ENCODE results near the gene CSNK1G2. TPM values are rescaled to one million over a fixed set of nuclear protein-coding genes. Genes with fewer than 3 reads are reported as not detected.

The CSNK1G2 gene
- total RNA-seq, 1 experiment from 2014 or later = 126 TPM

DNA sequence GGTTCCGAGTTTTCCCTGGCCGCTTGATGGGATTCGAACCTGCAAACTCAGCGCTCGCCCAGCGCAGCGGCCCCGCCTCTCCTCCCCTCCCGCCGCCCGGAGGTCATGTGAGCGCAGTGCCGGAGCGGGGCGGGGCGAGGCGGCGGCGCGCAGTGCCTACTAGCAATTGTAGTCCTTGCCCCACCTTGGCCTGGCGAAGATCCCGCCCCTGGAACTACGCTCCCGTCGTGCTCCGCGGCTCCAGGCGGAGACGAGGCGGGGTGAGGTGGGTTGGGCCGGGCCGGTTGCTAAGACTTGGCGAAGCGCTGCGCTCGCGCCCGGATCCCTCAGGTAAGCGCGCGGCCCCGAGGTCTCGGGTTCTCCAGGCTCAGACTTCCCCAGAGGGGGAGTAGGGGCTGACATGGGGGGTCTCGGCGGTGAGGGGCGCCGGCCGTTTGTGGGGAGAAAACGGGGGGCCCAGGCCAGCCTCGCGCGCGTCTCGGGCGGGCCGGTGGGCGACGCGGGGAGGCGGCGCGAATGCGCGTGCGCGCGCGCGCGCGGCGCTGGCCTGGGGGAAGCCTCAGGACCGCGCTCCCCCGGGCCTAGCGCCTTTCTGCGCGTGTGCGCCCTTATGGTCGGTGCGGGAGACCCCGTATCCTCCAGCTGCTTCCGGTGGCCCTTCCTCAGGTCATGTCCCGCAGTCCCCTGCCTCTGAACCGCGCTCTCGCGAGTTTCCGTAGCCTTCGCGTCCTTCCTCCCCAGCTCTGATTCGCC lies 35.7 kb upstream of the CSNK1G2 start, which contains the start of the genes ADAT3 and SCAMP4:
Gene ADAT3 (plus strand): TSS at position 290 of the 753 bp plus-strand sequence. CDS start 6,649 bp downstream, outside the sequence.
Gene SCAMP4 (plus strand): TSS at position 290 of the 753 bp plus-strand sequence. CDS start 9,621 bp downstream, outside the sequence.
- POLR2A ChIA-PET = interaction anchor here (0.7 to 1.4 kb wide), 4 partner anchors 10 to 137 kb away, joined by 3 read pairs; no protein-coding TSS in a partner anchor
- H3K36me3 Mint-ChIP-seq = no peaks in the 10 kb centered on the region
- peak within 1 kb of the TSS; percentile 95 for H3K27ac Mint-ChIP-seq
- H3K27me3 Mint-ChIP-seq (ENCODE audit: low read depth) = no peaks in the 10 kb centered on the region
- H3K9me3 Mint-ChIP-seq = no peaks in the 10 kb centered on the region
- peaks cover 17% of the 10 kb centered on the region for H3K4me1 Mint-ChIP-seq
- DNase-seq (ENCODE audit: low spot score) (peak; percentile 100), ATAC-seq (peak; percentile 96)
- H3K4me3 Mint-ChIP-seq = peak within 1 kb of the TSS; percentile 80
- CTCF ChIA-PET = interaction anchor here (0.6 to 2.2 kb wide), 12 partner anchors 23 to 258 kb away, joined by 3 to 11 read pairs (median 4); no protein-coding TSS in a partner anchor
- no peak for TF ChIP-seq ZNF138 (CRISPR knock-in tag; conservative IDR thresholded peaks at IDR 0.05)
- TF ChIP-seq NR2C2 (CRISPR knock-in tag; IDR thresholded peaks at IDR 0.05) = peak; percentile 96
- TF ChIP-seq ATF1 (CRISPR knock-in tag; IDR thresholded peaks at IDR 0.05) = no peak
- no peak for TF ChIP-seq ZBTB21 (CRISPR knock-in tag; IDR thresholded peaks at IDR 0.05; ENCODE audit: borderline replicate concordance)
- TF ChIP-seq, protein P1, sequence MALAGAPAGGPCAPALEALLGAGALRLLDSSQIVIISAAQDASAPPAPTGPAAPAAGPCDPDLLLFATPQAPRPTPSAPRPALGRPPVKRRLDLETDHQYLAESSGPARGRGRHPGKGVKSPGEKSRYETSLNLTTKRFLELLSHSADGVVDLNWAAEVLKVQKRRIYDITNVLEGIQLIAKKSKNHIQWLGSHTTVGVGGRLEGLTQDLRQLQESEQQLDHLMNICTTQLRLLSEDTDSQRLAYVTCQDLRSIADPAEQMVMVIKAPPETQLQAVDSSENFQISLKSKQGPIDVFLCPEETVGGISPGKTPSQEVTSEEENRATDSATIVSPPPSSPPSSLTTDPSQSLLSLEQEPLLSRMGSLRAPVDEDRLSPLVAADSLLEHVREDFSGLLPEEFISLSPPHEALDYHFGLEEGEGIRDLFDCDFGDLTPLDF (CRISPR knock-in tag; IDR thresholded peaks at IDR 0.05) = no peak
- TF ChIP-seq, protein P2, sequence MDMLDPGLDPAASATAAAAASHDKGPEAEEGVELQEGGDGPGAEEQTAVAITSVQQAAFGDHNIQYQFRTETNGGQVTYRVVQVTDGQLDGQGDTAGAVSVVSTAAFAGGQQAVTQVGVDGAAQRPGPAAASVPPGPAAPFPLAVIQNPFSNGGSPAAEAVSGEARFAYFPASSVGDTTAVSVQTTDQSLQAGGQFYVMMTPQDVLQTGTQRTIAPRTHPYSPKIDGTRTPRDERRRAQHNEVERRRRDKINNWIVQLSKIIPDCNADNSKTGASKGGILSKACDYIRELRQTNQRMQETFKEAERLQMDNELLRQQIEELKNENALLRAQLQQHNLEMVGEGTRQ (CRISPR knock-in tag; IDR thresholded peaks at IDR 0.05) = peak; percentile 97
- no peak for TF ChIP-seq RORB (CRISPR knock-in tag; IDR thresholded peaks at IDR 0.05)
- no peak for TF ChIP-seq MXD4 (CRISPR knock-in tag; IDR thresholded peaks at IDR 0.05; ENCODE audit: borderline replicate concordance)
- TF ChIP-seq TEAD1 (CRISPR knock-in tag; IDR thresholded peaks at IDR 0.05) = peak; percentile 90
- TF ChIP-seq, protein P3, sequence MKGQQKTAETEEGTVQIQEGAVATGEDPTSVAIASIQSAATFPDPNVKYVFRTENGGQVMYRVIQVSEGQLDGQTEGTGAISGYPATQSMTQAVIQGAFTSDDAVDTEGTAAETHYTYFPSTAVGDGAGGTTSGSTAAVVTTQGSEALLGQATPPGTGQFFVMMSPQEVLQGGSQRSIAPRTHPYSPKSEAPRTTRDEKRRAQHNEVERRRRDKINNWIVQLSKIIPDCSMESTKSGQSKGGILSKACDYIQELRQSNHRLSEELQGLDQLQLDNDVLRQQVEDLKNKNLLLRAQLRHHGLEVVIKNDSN (CRISPR knock-in tag; IDR thresholded peaks at IDR 0.05) = peak; percentile 97
- TF ChIP-seq GRHL2 (CRISPR knock-in tag; IDR thresholded peaks at IDR 0.05; ENCODE audit: insufficient replicate concordance, severe bottlenecking) = no peak
- TF ChIP-seq ZNF671 (CRISPR knock-in tag; IDR thresholded peaks at IDR 0.05) = no peak
- no peak for TF ChIP-seq NR3C1 (CRISPR knock-in tag; conservative IDR thresholded peaks at IDR 0.05; ENCODE audit: low read depth)
- TF ChIP-seq, protein P4, sequence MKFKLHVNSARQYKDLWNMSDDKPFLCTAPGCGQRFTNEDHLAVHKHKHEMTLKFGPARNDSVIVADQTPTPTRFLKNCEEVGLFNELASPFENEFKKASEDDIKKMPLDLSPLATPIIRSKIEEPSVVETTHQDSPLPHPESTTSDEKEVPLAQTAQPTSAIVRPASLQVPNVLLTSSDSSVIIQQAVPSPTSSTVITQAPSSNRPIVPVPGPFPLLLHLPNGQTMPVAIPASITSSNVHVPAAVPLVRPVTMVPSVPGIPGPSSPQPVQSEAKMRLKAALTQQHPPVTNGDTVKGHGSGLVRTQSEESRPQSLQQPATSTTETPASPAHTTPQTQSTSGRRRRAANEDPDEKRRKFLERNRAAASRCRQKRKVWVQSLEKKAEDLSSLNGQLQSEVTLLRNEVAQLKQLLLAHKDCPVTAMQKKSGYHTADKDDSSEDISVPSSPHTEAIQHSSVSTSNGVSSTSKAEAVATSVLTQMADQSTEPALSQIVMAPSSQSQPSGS (CRISPR knock-in tag; IDR thresholded peaks at IDR 0.05; ENCODE audit: borderline replicate concordance, low read depth) = no peak
- TF ChIP-seq FOXJ3 (CRISPR knock-in tag; IDR thresholded peaks at IDR 0.05; ENCODE audit: borderline replicate concordance) = no peak
- TF ChIP-seq, protein P5, sequence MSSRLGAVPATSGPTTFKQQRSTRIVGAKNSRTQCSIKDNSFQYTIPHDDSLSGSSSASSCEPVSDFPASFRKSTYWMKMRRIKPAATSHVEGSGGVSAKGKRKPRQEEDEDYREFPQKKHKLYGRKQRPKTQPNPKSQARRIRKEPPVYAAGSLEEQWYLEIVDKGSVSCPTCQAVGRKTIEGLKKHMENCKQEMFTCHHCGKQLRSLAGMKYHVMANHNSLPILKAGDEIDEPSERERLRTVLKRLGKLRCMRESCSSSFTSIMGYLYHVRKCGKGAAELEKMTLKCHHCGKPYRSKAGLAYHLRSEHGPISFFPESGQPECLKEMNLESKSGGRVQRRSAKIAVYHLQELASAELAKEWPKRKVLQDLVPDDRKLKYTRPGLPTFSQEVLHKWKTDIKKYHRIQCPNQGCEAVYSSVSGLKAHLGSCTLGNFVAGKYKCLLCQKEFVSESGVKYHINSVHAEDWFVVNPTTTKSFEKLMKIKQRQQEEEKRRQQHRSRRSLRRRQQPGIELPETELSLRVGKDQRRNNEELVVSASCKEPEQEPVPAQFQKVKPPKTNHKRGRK (CRISPR knock-in tag; IDR thresholded peaks at IDR 0.05; ENCODE audit: borderline replicate concordance) = no peak
- TF ChIP-seq JAZF1 (CRISPR knock-in tag; IDR thresholded peaks at IDR 0.05) = no peak
- no peak for TF ChIP-seq ESRRA (CRISPR knock-in tag; IDR thresholded peaks at IDR 0.05; ENCODE audit: borderline replicate concordance)
- TF ChIP-seq SMAD4 (CRISPR knock-in tag; IDR thresholded peaks at IDR 0.05) = no peak
- TF ChIP-seq ZNF121 (CRISPR knock-in tag; IDR thresholded peaks at IDR 0.05) = no peak
- no peak for TF ChIP-seq ZNF416 (CRISPR knock-in tag; IDR thresholded peaks at IDR 0.05)
- no peak for TF ChIP-seq JUN (CRISPR knock-in tag; IDR thresholded peaks at IDR 0.05)
- TF ChIP-seq CBFB (CRISPR knock-in tag; IDR thresholded peaks at IDR 0.05; ENCODE audit: low read depth) = no peak
- no peak for TF ChIP-seq ETV6 (CRISPR knock-in tag; IDR thresholded peaks at IDR 0.05)
- TF ChIP-seq, protein P6, sequence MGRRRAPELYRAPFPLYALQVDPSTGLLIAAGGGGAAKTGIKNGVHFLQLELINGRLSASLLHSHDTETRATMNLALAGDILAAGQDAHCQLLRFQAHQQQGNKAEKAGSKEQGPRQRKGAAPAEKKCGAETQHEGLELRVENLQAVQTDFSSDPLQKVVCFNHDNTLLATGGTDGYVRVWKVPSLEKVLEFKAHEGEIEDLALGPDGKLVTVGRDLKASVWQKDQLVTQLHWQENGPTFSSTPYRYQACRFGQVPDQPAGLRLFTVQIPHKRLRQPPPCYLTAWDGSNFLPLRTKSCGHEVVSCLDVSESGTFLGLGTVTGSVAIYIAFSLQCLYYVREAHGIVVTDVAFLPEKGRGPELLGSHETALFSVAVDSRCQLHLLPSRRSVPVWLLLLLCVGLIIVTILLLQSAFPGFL (CRISPR knock-in tag; IDR thresholded peaks at IDR 0.05; ENCODE audit: borderline replicate concordance) = no peak
- TF ChIP-seq, protein P7, sequence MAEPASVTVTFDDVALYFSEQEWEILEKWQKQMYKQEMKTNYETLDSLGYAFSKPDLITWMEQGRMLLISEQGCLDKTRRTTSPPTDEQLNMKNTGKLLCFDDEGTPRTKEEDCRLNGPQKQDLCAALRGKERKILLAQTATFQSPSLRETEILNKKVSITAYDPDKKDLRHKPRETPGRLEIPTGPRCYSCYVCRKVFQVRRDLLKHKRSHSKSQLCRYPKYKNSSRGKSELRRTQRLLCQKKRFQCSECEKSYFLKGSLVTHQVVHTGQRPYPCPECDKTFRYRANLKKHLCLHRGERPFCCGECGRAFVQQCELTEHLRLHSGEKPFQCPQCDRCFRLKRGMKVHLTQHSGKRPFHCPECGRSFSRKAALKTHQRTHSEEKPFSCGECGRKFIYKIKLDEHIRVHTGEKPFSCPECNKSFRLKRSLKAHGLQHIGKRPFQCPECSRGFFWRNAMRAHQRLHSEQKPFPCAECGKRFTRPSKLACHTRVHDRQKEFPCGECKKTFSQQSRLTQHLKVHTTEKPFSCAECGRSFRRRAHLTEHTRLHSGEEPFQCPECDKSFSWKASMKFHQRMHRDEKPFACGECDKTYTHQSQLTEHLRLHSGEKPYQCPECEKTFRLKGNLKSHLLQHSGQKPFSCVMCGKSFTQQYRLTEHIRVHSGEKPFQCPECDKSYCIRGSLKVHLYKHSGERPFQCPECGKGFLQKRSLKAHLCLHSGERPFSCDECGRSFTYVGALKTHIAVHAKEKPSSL (CRISPR knock-in tag; conservative IDR thresholded peaks at IDR 0.05) = no peak

Measured in WTC11 (cell line).